ENCODE measurements around the gene PGF.

GRCh38 chr14:74956280-74957072, 1.1 kb upstream of the PGF start:
- TF ChIP-seq POLR2A (IDR thresholded peaks at IDR 0.05; ENCODE audit: borderline replicate concordance, extremely low read depth, insufficient read depth, insufficient read length) (no peak), CTCF (IDR thresholded peaks at IDR 0.05 in 2 of 3, conservative IDR thresholded peaks at IDR 0.05 in 1 of 3; ENCODE audit: borderline replicate concordance in 1 of 3, insufficient read depth in 1 of 3, low read depth in 2 of 3, low read length in 2 of 3) (no peak), EZH2 (IDR thresholded peaks at IDR 0.05) (no peak)
